H9 (cell line): ENCODE results near the gene VWA5A. TPM values are rescaled to one million over a fixed set of nuclear protein-coding genes. Genes with fewer than 3 reads are reported as not detected.

Source experiments
- DNase-seq: peaks from one replicate; pipeline ENCODE4 v3.0.0-alpha.2; 2017
- H2AFZ ChIP-seq: one replicate; pipeline ENCODE4 v1.6.1; 2013; ENCODE audit warnings: mild to moderate bottlenecking, low read length, control low read depth, moderate library complexity
- H2AK5ac ChIP-seq: 2 replicates; pipeline ENCODE4 v1.6.1; 2013; ENCODE audit warnings: low read length, control low read depth, mixed read lengths; ENCODE audit not compliant: insufficient read length
- H2BK120ac ChIP-seq: one replicate; pipeline ENCODE4 v1.6.1; 2013; ENCODE audit warnings: low read depth, mild to moderate bottlenecking, low read length, control low read depth, inconsistent platforms; ENCODE audit not compliant: poor library complexity, severe bottlenecking
- H2BK12ac ChIP-seq: 2 replicates; pipeline ENCODE4 v1.6.1; 2013; ENCODE audit warnings: low read length, control low read depth, mixed read lengths, low read depth; ENCODE audit not compliant: insufficient read length
- H2BK15ac ChIP-seq: 2 replicates; pipeline ENCODE4 v1.6.1; 2013; ENCODE audit warnings: low read depth, low read length, control low read depth
- H2BK20ac ChIP-seq: one replicate; pipeline ENCODE4 v1.6.1; 2013; ENCODE audit warnings: low read depth, mild to moderate bottlenecking, low read length, control low read depth, inconsistent platforms; ENCODE audit not compliant: poor library complexity, severe bottlenecking
- H2BK5ac ChIP-seq: 2 replicates; pipeline ENCODE4 v1.6.1; 2013; ENCODE audit warnings: low read length, control low read depth, mixed read lengths; ENCODE audit not compliant: insufficient read length
- H3K14ac ChIP-seq: 2 replicates; pipeline ENCODE4 v1.6.1; 2013; ENCODE audit warnings: low read length, control low read depth; ENCODE audit not compliant: insufficient read depth
- H3K18ac ChIP-seq: 2 replicates; pipeline ENCODE4 v1.6.1; 2013; ENCODE audit warnings: low read depth, mild to moderate bottlenecking, mixed read lengths, low read length, control low read depth; ENCODE audit not compliant: insufficient read length
- H3K23ac ChIP-seq: 2 replicates; pipeline ENCODE4 v1.6.1; 2013; ENCODE audit warnings: low read length, control low read depth, mixed read lengths, low read depth; ENCODE audit not compliant: insufficient read length
- H3K23me2 ChIP-seq: 2 replicates; pipeline ENCODE4 v1.6.1; 2013; ENCODE audit warnings: low read depth, mild to moderate bottlenecking, mixed read lengths, low read length, control low read depth; ENCODE audit not compliant: insufficient read length, poor library complexity, severe bottlenecking
- H3K27ac ChIP-seq: 2 replicates; pipeline ENCODE4 v1.5.1; 2013; ENCODE audit warnings: low read length, control low read depth, mixed read lengths, low read depth; ENCODE audit not compliant: insufficient read length
- H3K27me3 ChIP-seq: 2 replicates; pipeline ENCODE4 v1.6.1; 2013; ENCODE audit warnings: low read length, control low read depth, inconsistent platforms; ENCODE audit not compliant: insufficient read depth
- H3K4ac ChIP-seq: 2 replicates; pipeline ENCODE4 v1.6.1; 2013; ENCODE audit warnings: low read depth, mild to moderate bottlenecking, control low read depth, inconsistent platforms, low read length, moderate library complexity
- H3K4me1 ChIP-seq: 2 replicates; pipeline ENCODE4 v1.6.1; 2013; ENCODE audit warnings: low read length, control low read depth, inconsistent platforms; ENCODE audit not compliant: insufficient read depth
- H3K4me2 ChIP-seq: 2 replicates; pipeline ENCODE4 v1.6.1; 2013; ENCODE audit warnings: low read length, control low read depth, mixed read lengths; ENCODE audit not compliant: insufficient read length, insufficient read depth
- H3K56ac ChIP-seq: 2 replicates; pipeline ENCODE4 v1.6.1; 2013; ENCODE audit warnings: low read depth, mild to moderate bottlenecking, mixed read lengths, low read length, control low read depth; ENCODE audit not compliant: insufficient read length
- H3K79me1 ChIP-seq: 2 replicates; pipeline ENCODE4 v1.6.1; 2013; ENCODE audit warnings: low read depth, mild to moderate bottlenecking, moderate library complexity, low read length, control low read depth, inconsistent platforms; ENCODE audit not compliant: insufficient read depth, poor library complexity, severe bottlenecking
- H3K79me2 ChIP-seq: 2 replicates; pipeline ENCODE4 v1.6.1; 2013; ENCODE audit warnings: low read length, control low read depth, inconsistent platforms; ENCODE audit not compliant: insufficient read depth
- H3K9ac ChIP-seq: 2 replicates; pipeline ENCODE4 v1.6.1; 2013; ENCODE audit warnings: low read length, control low read depth, mixed read lengths; ENCODE audit not compliant: insufficient read length; ENCODE audit errors: extremely low read depth
- H3K9me3 ChIP-seq: one replicate; pipeline ENCODE4 v1.6.1; 2013; ENCODE audit warnings: low read depth, low read length, inconsistent platforms; ENCODE audit not compliant: control insufficient read depth
- H3T11ph ChIP-seq: one replicate; pipeline ENCODE4 v1.6.1; 2013; ENCODE audit warnings: mild to moderate bottlenecking, low read length, control low read depth, inconsistent platforms
- H4K20me1 ChIP-seq: one replicate; pipeline ENCODE4 v1.6.1; 2013; ENCODE audit not compliant: control insufficient read depth, insufficient read length, insufficient read depth
- H4K5ac ChIP-seq: 2 replicates; pipeline ENCODE4 v1.6.1; 2013; ENCODE audit warnings: low read depth, mild to moderate bottlenecking, mixed read lengths, low read length, control low read depth; ENCODE audit not compliant: insufficient read length
- H4K8ac ChIP-seq: replicated peaks from 2 replicates; pipeline ENCODE4 v1.6.1; 2013; ENCODE audit warnings: low read length, control low read depth, mixed read lengths, low read depth; ENCODE audit not compliant: insufficient read length
- H4K91ac ChIP-seq: 2 replicates; pipeline ENCODE4 v1.6.1; 2013; ENCODE audit warnings: low read depth, mild to moderate bottlenecking, moderate library complexity, mixed read lengths, low read length, control low read depth; ENCODE audit not compliant: insufficient read length
- H3K27ac Mint-ChIP-seq, 3 experiments: 2 replicates in 2 of 3; 3 replicates in 1 of 3; pipeline ENCODE4 v1.8.0; 2020 to 2021; ENCODE audit warnings: mixed read lengths in 3 of 3, mild to moderate bottlenecking in 1 of 3, moderate library complexity in 1 of 3
- H3K27me3 Mint-ChIP-seq: 2 replicates; pipeline ENCODE4 v1.8.0; 2021; ENCODE audit warnings: low read depth, mild to moderate bottlenecking, moderate library complexity, mixed read lengths
- H3K36me3 Mint-ChIP-seq, 3 experiments: 2 replicates in 2 of 3; 3 replicates in 1 of 3; pipeline ENCODE4 v1.8.0; 2020 to 2021; ENCODE audit warnings: low read depth in 3 of 3, mixed read lengths in 3 of 3; ENCODE audit not compliant: insufficient read depth in 1 of 3
- H3K4me1 Mint-ChIP-seq, 2 experiments: 2 replicates each; pipeline ENCODE4 v1.8.0; 2020; ENCODE audit warnings: mixed read lengths in 2 of 2
- H3K4me3 Mint-ChIP-seq, 2 experiments: 2 replicates in 1 of 2; 3 replicates in 1 of 2; pipeline ENCODE4 v1.8.0; 2020 to 2021; ENCODE audit warnings: mild to moderate bottlenecking in 2 of 2, mixed read lengths in 2 of 2, moderate library complexity in 1 of 2
- H3K9me3 Mint-ChIP-seq, 2 experiments: 2 replicates in 1 of 2; 3 replicates in 1 of 2; pipeline ENCODE4 v1.8.0; 2020; ENCODE audit warnings: mild to moderate bottlenecking in 2 of 2, mixed read lengths in 2 of 2, moderate library complexity in 1 of 2
- CTCF ChIP-seq: fragments of 200-600 bp; sonication (generic); conservative IDR thresholded peaks from 3 replicates; pipeline ENCODE4 v1.8.0; 2021; ENCODE audit warnings: antibody characterized with exemption, mild to moderate bottlenecking
- WGBS: extraction: QIAGEN DNeasy Blood & Tissue Kit; methylation state at CpG from one replicate; pipeline ENCODE4 v1.1.7; 2013; ENCODE audit warnings: missing lambda C conversion rate, low lambda C conversion rate, mixed read lengths; ENCODE audit not compliant: insufficient read length; ENCODE audit errors: extremely low coverage; 5-methylcytosine and 5-hydroxymethylcytosine counted together
- total RNA-seq: library from RNA; stranded (reverse); gene quantifications from 2 replicates; pipeline ENCODE4 v1.2.1, GENCODE V29; 2021

VWA5A gene
- total RNA-seq, 1 experiment from 2014 or later, result 15.6 TPM

GRCh38 chr11:124074554-124074953 is 40.7 kb upstream of the VWA5A start:
- no peaks in the 10 kb centered on the region for H3K36me3 Mint-ChIP-seq
- Histone ChIP-seq H2AK5ac (no peak overlapping the region), H4K91ac (no peak overlapping the region), H3K18ac (no peak overlapping the region), H3K14ac (no peak overlapping the region), H3K4me1 (no peaks in the 10 kb centered on the region), H2BK120ac (no peak overlapping the region), H3K79me1 (no peaks in the 10 kb centered on the region), H3K9me3 (no peaks in the 10 kb centered on the region), H3K79me2 (no peaks in the 10 kb centered on the region), H2BK15ac (no peak overlapping the region), H2AFZ (no peak overlapping the region), H3K4me2 (no peak overlapping the region), H3K4ac (no peak overlapping the region), H3K23ac (no peak overlapping the region), H3K56ac (no peak overlapping the region), H2BK5ac (no peak overlapping the region), H3T11ph (no peak overlapping the region), H3K23me2 (no peaks in the 10 kb centered on the region), H3K27me3 (no peaks in the 10 kb centered on the region), H3K9ac (no peak overlapping the region), H3K27ac (no peak overlapping the region), H4K5ac (no peak overlapping the region), H4K8ac (no peak overlapping the region), H2BK20ac (no peak overlapping the region), H4K20me1 (no peaks in the 10 kb centered on the region), H2BK12ac (no peak overlapping the region)
- DNase-seq, result no peak
- no peak for TF ChIP-seq CTCF
- H3K4me1 Mint-ChIP-seq, result peaks cover 9 to 10% of the 10 kb centered on the region in 2 experiments
- H3K27me3 Mint-ChIP-seq, result peaks cover 2% of the 10 kb centered on the region; the same call in 1 of the 2 replicates
- no peak overlapping the region for H3K27ac Mint-ChIP-seq
- no peak overlapping the region for H3K4me3 Mint-ChIP-seq
- no peaks in the 10 kb centered on the region for H3K9me3 Mint-ChIP-seq
- WGBS, result no CpG with 5 or more reads among the region's 5 CpGs
